ENCODE data around the gene BCAS3.

Gene BCAS3

GRCh38 chr17:60792250-60792898, 114.7 kb downstream of the BCAS3 start (continued):
- no peak for TF ChIP-seq RARB (CRISPR knock-in tag; IDR thresholded peaks at IDR 0.05)
- no peak for TF ChIP-seq ZNF565 (CRISPR knock-in tag; conservative IDR thresholded peaks at IDR 0.05; ENCODE audit: low read depth)
- TF ChIP-seq BACH2 (CRISPR knock-in tag; IDR thresholded peaks at IDR 0.05; ENCODE audit: borderline replicate concordance) = no peak
- TF ChIP-seq CREB5 (CRISPR knock-in tag; IDR thresholded peaks at IDR 0.05; ENCODE audit: low read depth) = no peak

GRCh38 chr17:60798576-60798975, 120.9 kb downstream of the BCAS3 start:
- ATAC-seq = no peak
- TF ChIP-seq CSRNP3 (CRISPR knock-in tag; IDR thresholded peaks at IDR 0.05) (no peak), ZFP30 (CRISPR knock-in tag; IDR thresholded peaks at IDR 0.05) (no peak), ISL1 (CRISPR knock-in tag; IDR thresholded peaks at IDR 0.05) (no peak), TOX (CRISPR knock-in tag; IDR thresholded peaks at IDR 0.05; ENCODE audit: borderline replicate concordance) (no peak), GLIS3 (CRISPR knock-in tag; IDR thresholded peaks at IDR 0.05) (no peak), ZNF565 (CRISPR knock-in tag; conservative IDR thresholded peaks at IDR 0.05; ENCODE audit: low read depth) (no peak)

GRCh38 chr17:60802377-60802776, 124.7 kb downstream of the BCAS3 start:
- TF ChIP-seq TOX (CRISPR knock-in tag; IDR thresholded peaks at IDR 0.05; ENCODE audit: borderline replicate concordance) = peak; percentile 71
- no peak for TF ChIP-seq ESRRG (CRISPR knock-in tag; IDR thresholded peaks at IDR 0.05)
- peak; percentile 71 for ATAC-seq

GRCh38 chr17:60803059-60803458, 125.4 kb downstream of the BCAS3 start:
- no peak for TF ChIP-seq ZC3H10 (CRISPR knock-in tag; IDR thresholded peaks at IDR 0.05)
- no peak for TF ChIP-seq ZNF565 (CRISPR knock-in tag; conservative IDR thresholded peaks at IDR 0.05; ENCODE audit: low read depth)
- no peak for TF ChIP-seq PATZ1 (CRISPR knock-in tag; IDR thresholded peaks at IDR 0.05; ENCODE audit: borderline replicate concordance)
- TF ChIP-seq TCF4 (CRISPR knock-in tag; IDR thresholded peaks at IDR 0.05; ENCODE audit: borderline replicate concordance) = no peak
- TF ChIP-seq OSR1 (CRISPR knock-in tag; IDR thresholded peaks at IDR 0.05) = no peak
- TF ChIP-seq GLIS3 (CRISPR knock-in tag; IDR thresholded peaks at IDR 0.05) = no peak
- no peak for TF ChIP-seq ZNF8 (CRISPR knock-in tag; IDR thresholded peaks at IDR 0.05)
- no peak for TF ChIP-seq TOX (CRISPR knock-in tag; IDR thresholded peaks at IDR 0.05; ENCODE audit: borderline replicate concordance)
- no peak for TF ChIP-seq CSRNP3 (CRISPR knock-in tag; IDR thresholded peaks at IDR 0.05)
- TF ChIP-seq CREB5 (CRISPR knock-in tag; IDR thresholded peaks at IDR 0.05; ENCODE audit: low read depth) = no peak
- no peak for ATAC-seq

GRCh38 chr17:60804831-60805230, 127.2 kb downstream of the BCAS3 start:
- no peak for ATAC-seq
- no peak for TF ChIP-seq ARNTL (CRISPR knock-in tag; IDR thresholded peaks at IDR 0.05; ENCODE audit: borderline replicate concordance, low read depth)
- TF ChIP-seq ZFP30 (CRISPR knock-in tag; IDR thresholded peaks at IDR 0.05) = no peak
- no peak for TF ChIP-seq CSDC2 (CRISPR knock-in tag; IDR thresholded peaks at IDR 0.05)
- no peak for TF ChIP-seq OSR1 (CRISPR knock-in tag; IDR thresholded peaks at IDR 0.05)
- TF ChIP-seq TCF4 (CRISPR knock-in tag; IDR thresholded peaks at IDR 0.05; ENCODE audit: borderline replicate concordance) = no peak
- TF ChIP-seq TOX (CRISPR knock-in tag; IDR thresholded peaks at IDR 0.05; ENCODE audit: borderline replicate concordance) = no peak
- no peak for TF ChIP-seq TSHZ2 (CRISPR knock-in tag; IDR thresholded peaks at IDR 0.05)
- TF ChIP-seq ZNF70 (CRISPR knock-in tag; IDR thresholded peaks at IDR 0.05) = no peak
- TF ChIP-seq ESRRG (CRISPR knock-in tag; IDR thresholded peaks at IDR 0.05) = no peak
- no peak for TF ChIP-seq ZFP3 (CRISPR knock-in tag; IDR thresholded peaks at IDR 0.05)
- TF ChIP-seq POU6F1 (CRISPR knock-in tag; IDR thresholded peaks at IDR 0.05; ENCODE audit: borderline replicate concordance, low read depth) = no peak
